Breast epithelium (tissue), 4 donors: ENCODE measurements around the gene ATP8A1. TPM values are rescaled to one million over a fixed set of nuclear protein-coding genes. Genes with fewer than 3 reads are reported as not detected.
A peak's percentile ranks its signal among the peaks of the same experiment; 100 is the strongest.
"Not testable (repeated sequence)": the region's sequence is repeated elsewhere in the genome, so short reads cannot be mapped to it uniquely, and the experiment has no call there.

ENCODE experiments used
- DNase-seq, 2 donors: peaks; one replicate each; pipeline ENCODE4 v3.0.0-alpha.2; 2019; ENCODE audit warnings: low spot score in 2 of 2
- H3K27ac ChIP-seq, 2 donors: fragments of 200-600 bp; sonication (generic) in 1 of 2; one replicate each; pipeline ENCODE4 v1.5.1; 2016 to 2019; ENCODE audit warnings: mild to moderate bottlenecking in 1 of 2
- H3K27me3 ChIP-seq, 2 donors: fragments of 200-600 bp; sonication (generic) in 1 of 2; one replicate each; pipeline versions ENCODE4 v1.5.1 to v1.6.0; 2017 to 2019; ENCODE audit warnings: control low read depth in 1 of 2, mild to moderate bottlenecking in 1 of 2
- H3K36me3 ChIP-seq: fragments of 200-600 bp; one replicate; pipeline ENCODE4 v1.5.1; 2019
- H3K4me1 ChIP-seq, 2 donors: fragments of 200-600 bp; sonication (generic); one replicate each; pipeline ENCODE4 v1.5.1; 2016 to 2019; ENCODE audit warnings: control low read depth in 1 of 2
- H3K4me3 ChIP-seq, 3 donors: fragments of 200-600 bp; sonication (generic); 1 replicate in 2 of 3; 2 replicates in 1 of 3; pipeline ENCODE4 v1.5.1; 2016 to 2019; ENCODE audit warnings: mild to moderate bottlenecking in 3 of 3, moderate library complexity in 2 of 3
- H3K9me3 ChIP-seq, 2 donors: fragments of 200-600 bp; sonication (generic) in 1 of 2; one replicate each; pipeline ENCODE4 v1.5.1; 2016 to 2019; ENCODE audit warnings: control low read depth in 1 of 2
- POLR2A ChIP-seq: fragments of 450-650 bp; IDR thresholded peaks from one replicate; pipeline ENCODE4 v1.6.1; 2016; ENCODE audit warnings: antibody characterized with exemption, mild to moderate bottlenecking, moderate library complexity
- POLR2AphosphoS5 ChIP-seq, 3 donors: sonication (generic); formaldehyde crosslinking; IDR thresholded peaks; one replicate each; pipeline ENCODE4 v1.6.1; 2017; ENCODE audit warnings: antibody characterized with exemption in 3 of 3
- intact Hi-C: fragments of 100-400 bp; cut with DNase I; formaldehyde crosslinking; loops from one replicate; pipeline ENCODE4 v1.15.1; 2023; ENCODE audit warnings: low total_unique reads
- total RNA-seq, 3 donors: library from RNA; depleted of rRNA; stranded (reverse); fragments of >200 nt; gene quantifications; one replicate each; pipeline ENCODE4 v1.1.0, GENCODE V29; 2016
- TF ChIP-seq, protein P1 (sequence below), 3 donors: fragments of 450-650 bp; IDR thresholded peaks; one replicate each; pipeline ENCODE4 v1.5.1; 2016 to 2017; ENCODE audit warnings: antibody characterized with exemption in 3 of 3, mild to moderate bottlenecking in 3 of 3, moderate library complexity in 3 of 3

ATP8A1 gene
- total RNA-seq, 3 donors from 2014 or later = 12.2 to 17.0 (median 14.8) TPM

DNA sequence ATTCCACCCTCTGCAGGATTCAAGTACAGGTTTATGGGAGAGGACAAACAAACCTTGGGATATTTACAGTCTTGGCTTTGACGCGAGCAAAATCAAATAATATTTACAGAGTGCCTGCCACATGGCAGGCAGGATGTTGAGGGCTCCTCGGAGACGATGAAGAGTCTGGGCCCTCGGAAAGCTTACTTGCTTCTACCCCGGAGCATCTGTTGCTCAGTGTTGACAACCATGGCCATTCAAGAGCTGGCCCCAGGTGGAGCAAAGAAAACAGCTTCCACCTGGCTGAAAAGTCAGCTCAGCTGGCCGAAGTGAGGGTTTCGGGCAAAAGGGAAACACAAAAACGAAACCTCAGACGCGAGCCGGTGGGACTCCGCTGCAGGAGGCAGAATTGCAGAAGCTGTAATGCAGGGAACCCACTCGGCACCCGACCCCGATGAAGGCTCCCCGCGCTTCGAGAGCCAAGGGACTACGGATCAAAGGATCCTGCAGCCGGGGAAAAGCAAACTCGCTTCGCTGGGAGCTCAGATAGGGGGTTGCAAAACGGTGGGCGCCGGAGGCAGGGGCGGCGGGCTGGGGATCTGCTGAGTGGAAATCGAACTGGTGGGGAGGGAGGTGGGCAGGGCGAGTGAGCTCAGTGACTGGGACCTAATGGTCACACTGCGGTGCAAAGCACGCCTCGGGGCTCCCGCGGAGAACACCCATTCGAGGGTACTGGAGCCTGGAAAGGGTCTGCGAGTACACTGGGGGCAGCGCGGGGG lies 805 bp downstream of the ATP8A1 start:
- Histone ChIP-seq H3K27me3 (no peaks in the 10 kb centered on the region), H3K4me1 (peaks cover 0 to 9% of the 10 kb centered on the region in 2 donors), H3K4me3 (peak overlapping the region; percentile 63 to 92 (median 73)), H3K27ac (peak overlapping the region; percentile 6 to 39), H3K36me3 (no peaks in the 10 kb centered on the region), H3K9me3 (no peaks in the 10 kb centered on the region)
- intact Hi-C loops = no loop called here
- DNase-seq = peak; percentile 22 to 54
- TF ChIP-seq, protein P1, sequence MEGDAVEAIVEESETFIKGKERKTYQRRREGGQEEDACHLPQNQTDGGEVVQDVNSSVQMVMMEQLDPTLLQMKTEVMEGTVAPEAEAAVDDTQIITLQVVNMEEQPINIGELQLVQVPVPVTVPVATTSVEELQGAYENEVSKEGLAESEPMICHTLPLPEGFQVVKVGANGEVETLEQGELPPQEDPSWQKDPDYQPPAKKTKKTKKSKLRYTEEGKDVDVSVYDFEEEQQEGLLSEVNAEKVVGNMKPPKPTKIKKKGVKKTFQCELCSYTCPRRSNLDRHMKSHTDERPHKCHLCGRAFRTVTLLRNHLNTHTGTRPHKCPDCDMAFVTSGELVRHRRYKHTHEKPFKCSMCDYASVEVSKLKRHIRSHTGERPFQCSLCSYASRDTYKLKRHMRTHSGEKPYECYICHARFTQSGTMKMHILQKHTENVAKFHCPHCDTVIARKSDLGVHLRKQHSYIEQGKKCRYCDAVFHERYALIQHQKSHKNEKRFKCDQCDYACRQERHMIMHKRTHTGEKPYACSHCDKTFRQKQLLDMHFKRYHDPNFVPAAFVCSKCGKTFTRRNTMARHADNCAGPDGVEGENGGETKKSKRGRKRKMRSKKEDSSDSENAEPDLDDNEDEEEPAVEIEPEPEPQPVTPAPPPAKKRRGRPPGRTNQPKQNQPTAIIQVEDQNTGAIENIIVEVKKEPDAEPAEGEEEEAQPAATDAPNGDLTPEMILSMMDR (IDR thresholded peaks at IDR 0.05) = no peak
- no peak for TF ChIP-seq POLR2A
- no peak for TF ChIP-seq POLR2AphosphoS5 (IDR thresholded peaks at IDR 0.05)

DNA sequence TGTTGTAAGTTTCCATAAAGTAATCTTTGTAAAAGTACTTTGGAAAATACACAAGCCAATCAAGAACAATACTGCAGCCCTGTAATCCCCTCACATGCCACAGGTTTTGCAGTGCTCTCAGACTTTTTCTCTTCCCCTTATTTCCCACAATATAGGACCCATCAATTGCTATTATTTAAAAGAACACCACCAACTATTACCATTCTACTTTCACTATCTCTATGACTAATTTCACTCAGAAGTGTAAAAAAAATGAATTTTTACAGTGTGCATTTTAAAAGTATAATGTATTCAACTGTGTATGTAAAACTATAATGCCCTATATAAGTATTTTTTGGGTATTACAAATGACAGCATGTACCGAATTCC lies 1.7 kb downstream of the ATP8A1 start:
- no peak for DNase-seq
- Histone ChIP-seq H3K9me3 (no peaks in the 10 kb centered on the region), H3K27ac (no peak overlapping the region), H3K27me3 (no peaks in the 10 kb centered on the region), H3K4me3 (peak overlapping the region in 2 of 3 donors; percentile 63 to 73), H3K4me1 (peaks cover 0 to 9% of the 10 kb centered on the region in 2 donors), H3K36me3 (no peaks in the 10 kb centered on the region)
- TF ChIP-seq POLR2AphosphoS5 (IDR thresholded peaks at IDR 0.05) = no peak
- TF ChIP-seq, protein P1 (IDR thresholded peaks at IDR 0.05) = no peak
- TF ChIP-seq POLR2A = no peak
- intact Hi-C loops = no loop called here

DNA sequence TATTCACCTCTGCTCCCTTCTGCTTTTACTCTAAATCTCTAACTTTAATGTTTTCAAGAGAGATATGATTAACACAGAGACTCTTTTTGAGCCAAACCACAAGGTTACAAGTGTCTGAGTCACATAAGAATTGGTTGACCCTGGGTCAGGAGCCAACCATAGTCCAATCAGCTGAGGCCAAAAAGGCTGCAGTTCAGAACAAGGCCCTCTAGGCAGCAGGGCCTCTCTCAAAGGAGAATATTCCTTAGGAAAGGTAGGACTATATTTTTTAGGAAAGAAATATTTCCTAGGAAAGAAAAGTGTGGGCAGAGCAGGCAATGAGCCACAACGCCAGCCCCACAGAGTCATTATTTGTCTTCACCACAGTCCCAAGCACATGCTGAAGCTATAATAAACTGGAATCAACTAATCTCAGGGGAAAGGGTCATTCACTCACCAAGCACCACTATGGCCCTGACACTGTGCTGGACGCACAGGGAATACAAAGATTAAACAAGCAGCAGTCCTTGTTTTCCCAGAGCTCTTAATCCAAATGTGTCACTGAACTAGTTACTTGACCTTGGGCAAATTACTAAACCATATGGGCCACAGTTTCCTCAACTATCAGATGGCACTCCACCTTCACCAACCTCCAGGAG lies 2.2 kb downstream of the ATP8A1 start:
- H3K4me3 ChIP-seq = no peak overlapping the region
- TF ChIP-seq POLR2AphosphoS5 (IDR thresholded peaks at IDR 0.05) = no peak

DNA sequence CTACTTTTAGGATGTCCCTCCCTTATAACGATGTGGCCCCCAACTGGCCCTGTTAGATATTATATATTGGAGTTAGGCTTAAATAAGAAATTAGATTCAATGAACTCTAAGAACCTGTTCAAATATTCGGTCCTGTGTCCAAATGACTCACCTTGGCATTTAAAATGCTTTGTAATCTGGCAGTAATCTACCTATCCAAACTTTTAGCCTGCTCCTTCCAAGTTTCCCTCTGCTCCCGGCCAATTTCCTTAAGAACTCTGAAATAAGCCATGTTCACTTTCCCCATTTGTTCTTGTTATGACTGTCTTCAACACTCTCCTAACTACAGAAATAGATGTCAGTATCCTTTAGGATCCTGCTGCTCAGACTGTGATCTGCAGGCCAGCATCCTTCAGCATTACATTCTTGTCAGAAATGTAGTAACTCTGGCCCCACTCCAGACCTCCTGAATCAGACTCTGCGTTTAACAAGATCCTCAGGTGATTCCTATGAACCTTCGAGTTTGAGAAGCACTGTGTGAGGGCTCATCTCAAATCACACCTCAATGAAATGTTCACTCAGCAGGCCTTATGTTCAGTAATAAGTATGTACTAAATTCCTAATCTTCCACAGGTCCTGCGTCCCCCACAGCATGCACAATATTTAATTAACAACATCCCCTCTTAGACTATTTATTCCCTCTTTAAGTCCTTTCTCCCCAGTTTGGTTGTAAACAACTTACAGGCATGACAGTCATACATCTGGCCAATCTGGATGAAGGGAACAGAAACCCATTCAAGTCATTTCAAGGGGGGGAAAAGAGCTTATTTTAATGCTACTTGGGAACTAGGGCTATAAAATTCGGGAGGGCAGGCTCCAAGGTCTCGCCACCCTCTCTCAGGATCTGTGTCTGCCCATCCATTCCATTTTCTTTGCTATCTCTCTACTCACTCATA lies 3.0 kb downstream of the ATP8A1 start:
- H3K4me1 ChIP-seq = peaks cover 0 to 9% of the 10 kb centered on the region in 2 donors
- H3K27me3 ChIP-seq = no peaks in the 10 kb centered on the region
- intact Hi-C loops = no loop called here
- no peaks in the 10 kb centered on the region for H3K36me3 ChIP-seq
- no peak for DNase-seq
- no peak overlapping the region for H3K27ac ChIP-seq
- H3K4me3 ChIP-seq = no peak overlapping the region
- no peaks in the 10 kb centered on the region for H3K9me3 ChIP-seq
- TF ChIP-seq, protein P1 (IDR thresholded peaks at IDR 0.05) = no peak
- TF ChIP-seq POLR2AphosphoS5 (IDR thresholded peaks at IDR 0.05) (no peak), POLR2A (no peak)

More for the DNA sequence above, 2.2 kb downstream of the ATP8A1 start:
- Histone ChIP-seq H3K9me3 (no peaks in the 10 kb centered on the region), H3K4me1 (peaks cover 0 to 9% of the 10 kb centered on the region in 2 donors), H3K36me3 (no peaks in the 10 kb centered on the region), H3K27me3 (no peaks in the 10 kb centered on the region), H3K27ac (no peak overlapping the region)
- intact Hi-C loops = no loop called here
- no peak for DNase-seq

DNA sequence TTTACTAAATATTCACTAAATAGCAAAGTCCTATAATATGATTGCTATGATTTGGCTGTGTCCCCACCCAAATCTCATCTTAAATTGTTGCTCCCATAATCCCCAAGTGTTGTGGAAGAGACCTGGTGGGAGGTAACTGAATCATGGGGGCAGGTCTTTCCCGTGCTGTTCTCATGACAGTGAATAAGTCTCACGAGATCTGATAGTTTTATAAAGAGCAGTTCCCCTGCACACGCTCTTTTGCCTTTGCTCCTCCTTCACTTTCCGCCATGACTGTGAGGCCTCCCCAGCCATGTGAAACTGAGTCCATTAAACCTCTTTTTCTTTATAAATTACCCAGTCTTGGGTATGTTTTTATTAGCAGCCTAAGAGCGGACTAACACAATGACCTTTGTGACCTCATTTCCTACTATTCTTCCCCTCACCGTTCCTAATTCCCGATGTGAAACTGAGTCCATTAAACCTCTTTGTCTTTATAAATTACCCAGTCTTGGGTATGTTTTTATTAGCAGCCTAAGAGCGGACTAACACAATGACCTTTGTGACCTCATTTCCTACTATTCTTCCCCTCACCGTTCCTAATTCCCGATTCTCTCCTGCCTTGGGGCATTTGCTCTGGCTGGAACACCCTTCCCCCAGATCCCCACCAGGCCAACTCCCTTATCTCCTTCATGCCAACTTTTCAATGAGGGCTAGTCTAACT lies 4.2 kb downstream of the ATP8A1 start:
- H3K36me3 ChIP-seq, H3K4me3 ChIP-seq, H3K4me1 ChIP-seq, intact Hi-C loops, H3K27ac ChIP-seq, H3K27me3 ChIP-seq, H3K9me3 ChIP-seq, DNase-seq: not testable (repeated sequence)
